Ovary (tissue), 3 donors: ENCODE results near the gene VCL.

Experiments used
- CTCF ChIP-seq, 3 donors: fragments of 450-650 bp in 2 of 3; fragments of 200-600 bp in 1 of 3; IDR thresholded peaks; one replicate each; pipeline versions ENCODE4 v1.5.1 to v1.8.0; 2016 to 2022; ENCODE audit warnings: antibody characterized with exemption in 3 of 3, mild to moderate bottlenecking in 1 of 3
- EP300 ChIP-seq: sonication (generic); formaldehyde crosslinking; IDR thresholded peaks from one replicate; pipeline ENCODE4 v1.6.1; 2017; ENCODE audit warnings: antibody characterized with exemption
- donor health status: DM: no; HTN: no; CAD: no.

- no peak for TF ChIP-seq CTCF (IDR thresholded peaks at IDR 0.05)
- no peak for TF ChIP-seq EP300
Observed at GRCh38 chr10:74077416-74077815, 79.5 kb downstream of the VCL start.
